Measurements from ENCODE around the gene S100A14.

Gene S100A14

GRCh38 chr1:153648000-153648643 lies 32.0 kb upstream of the S100A14 start:
- no peaks in the 10 kb centered on the region for H3K27me3 ChIP-seq (ENCODE audit: low read depth, low read length)
- H3K9ac ChIP-seq (ENCODE audit: low read length), result no peak overlapping the region
- no peak overlapping the region for H3K27ac ChIP-seq (ENCODE audit: low read length)
- H3K4me1 ChIP-seq (ENCODE audit: low read length), result peaks cover 5% of the 10 kb centered on the region; the same call in 1 of the 2 replicates
- H3K9me3 ChIP-seq (ENCODE audit: insufficient read depth, low read length), result no peaks in the 10 kb centered on the region
- H3K79me2 ChIP-seq (ENCODE audit: low read length), result peaks cover 5% of the 10 kb centered on the region
- H4K20me1 ChIP-seq (ENCODE audit: insufficient read depth, low read length), result peaks cover 3% of the 10 kb centered on the region; the same call in 1 of the 2 replicates
- H3K4me2 ChIP-seq (ENCODE audit: low read length), result no peak overlapping the region
- no peak overlapping the region for H2AFZ ChIP-seq (ENCODE audit: low read depth, low read length)
- peaks cover 46% of the 10 kb centered on the region for H3K36me3 ChIP-seq (replicated peaks; ENCODE audit: low read depth, low read length)
- no peak overlapping the region for H3K4me3 ChIP-seq (ENCODE audit: low read length)
- no peak for TF ChIP-seq EZH2phosphoT487 (IDR thresholded peaks at IDR 0.05; ENCODE audit: low read depth)
- TF ChIP-seq, protein P1, sequence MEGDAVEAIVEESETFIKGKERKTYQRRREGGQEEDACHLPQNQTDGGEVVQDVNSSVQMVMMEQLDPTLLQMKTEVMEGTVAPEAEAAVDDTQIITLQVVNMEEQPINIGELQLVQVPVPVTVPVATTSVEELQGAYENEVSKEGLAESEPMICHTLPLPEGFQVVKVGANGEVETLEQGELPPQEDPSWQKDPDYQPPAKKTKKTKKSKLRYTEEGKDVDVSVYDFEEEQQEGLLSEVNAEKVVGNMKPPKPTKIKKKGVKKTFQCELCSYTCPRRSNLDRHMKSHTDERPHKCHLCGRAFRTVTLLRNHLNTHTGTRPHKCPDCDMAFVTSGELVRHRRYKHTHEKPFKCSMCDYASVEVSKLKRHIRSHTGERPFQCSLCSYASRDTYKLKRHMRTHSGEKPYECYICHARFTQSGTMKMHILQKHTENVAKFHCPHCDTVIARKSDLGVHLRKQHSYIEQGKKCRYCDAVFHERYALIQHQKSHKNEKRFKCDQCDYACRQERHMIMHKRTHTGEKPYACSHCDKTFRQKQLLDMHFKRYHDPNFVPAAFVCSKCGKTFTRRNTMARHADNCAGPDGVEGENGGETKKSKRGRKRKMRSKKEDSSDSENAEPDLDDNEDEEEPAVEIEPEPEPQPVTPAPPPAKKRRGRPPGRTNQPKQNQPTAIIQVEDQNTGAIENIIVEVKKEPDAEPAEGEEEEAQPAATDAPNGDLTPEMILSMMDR (IDR thresholded peaks at IDR 0.05; ENCODE audit: low read depth, low read length), result no peak

DNA sequence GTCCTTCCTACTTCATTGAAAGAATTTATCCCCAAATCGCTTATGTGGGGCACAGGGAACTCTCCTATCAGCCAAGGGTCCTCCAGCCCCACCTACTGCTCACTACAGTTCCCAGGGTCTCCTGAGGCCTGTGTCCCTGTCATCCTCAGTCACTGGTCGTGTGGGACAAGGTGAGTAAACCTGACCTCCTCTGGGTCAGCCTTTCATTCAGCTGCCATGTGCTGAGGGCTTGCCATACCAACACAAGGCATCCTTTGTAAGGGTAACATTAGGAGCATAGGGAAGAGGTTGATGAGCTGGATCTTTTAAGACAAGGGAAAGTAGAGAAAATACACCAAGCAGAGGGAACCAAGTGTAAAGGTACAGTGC lies 31.2 kb upstream of the S100A14 start:
- H3K27ac ChIP-seq (ENCODE audit: low read length), result no peak overlapping the region
- H3K27me3 ChIP-seq (ENCODE audit: low read depth, low read length), result no peaks in the 10 kb centered on the region
- TF ChIP-seq, protein P1 (IDR thresholded peaks at IDR 0.05; ENCODE audit: low read depth, low read length), result no peak
- no peak for TF ChIP-seq EZH2phosphoT487 (IDR thresholded peaks at IDR 0.05; ENCODE audit: low read depth)
- no peaks in the 10 kb centered on the region for H3K9me3 ChIP-seq (ENCODE audit: insufficient read depth, low read length)
- H4K20me1 ChIP-seq (ENCODE audit: insufficient read depth, low read length), result peaks cover 3% of the 10 kb centered on the region; the same call in 1 of the 2 replicates
- peaks cover 54% of the 10 kb centered on the region for H3K36me3 ChIP-seq (replicated peaks; ENCODE audit: low read depth, low read length)
- no peaks in the 10 kb centered on the region for H3K4me1 ChIP-seq (ENCODE audit: low read length)
- H3K79me2 ChIP-seq (ENCODE audit: low read length), result peaks cover 8% of the 10 kb centered on the region
- no peak overlapping the region for H3K4me3 ChIP-seq (ENCODE audit: low read length)
- H3K4me2 ChIP-seq (ENCODE audit: low read length), result no peak overlapping the region
- no peak overlapping the region for H2AFZ ChIP-seq (ENCODE audit: low read depth, low read length)
- no peak overlapping the region for H3K9ac ChIP-seq (ENCODE audit: low read length)

DNA sequence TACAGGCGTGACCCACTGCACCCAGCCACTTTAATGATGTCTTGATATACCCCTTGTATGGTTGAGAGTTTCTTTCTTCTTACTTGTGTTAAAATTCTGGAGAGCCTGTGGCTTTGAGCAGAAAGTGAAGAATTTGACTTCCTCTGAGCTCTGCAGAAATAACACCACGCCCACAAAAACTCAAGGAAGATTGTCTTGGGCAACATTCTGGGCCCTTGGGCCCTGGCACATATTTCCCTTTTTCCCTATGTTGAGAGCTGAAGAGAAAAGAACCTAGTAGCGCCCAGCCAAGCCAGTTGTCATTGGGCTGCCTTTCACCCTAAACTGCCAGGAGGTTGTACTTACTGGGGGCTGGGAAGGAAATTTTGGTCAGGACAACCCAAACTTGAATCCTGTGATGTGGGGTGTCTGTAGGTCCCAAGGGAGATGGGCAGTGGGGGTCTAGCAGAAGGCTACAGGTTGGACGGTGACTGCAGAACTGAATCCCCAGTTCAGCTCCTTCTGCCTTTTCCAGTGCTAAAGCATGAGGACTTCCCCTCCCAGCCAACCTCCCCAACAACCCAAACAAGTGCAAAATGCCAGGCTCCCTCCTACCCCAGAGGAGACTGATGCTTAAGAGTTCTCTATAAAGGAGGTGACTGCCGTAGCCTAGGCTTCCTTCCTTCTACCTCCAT lies 30.7 kb upstream of the S100A14 start:
- no peak for TF ChIP-seq EZH2phosphoT487 (IDR thresholded peaks at IDR 0.05; ENCODE audit: low read depth)
- TF ChIP-seq, protein P1 (IDR thresholded peaks at IDR 0.05; ENCODE audit: low read depth, low read length), result no peak
- Histone ChIP-seq H3K4me2 (ENCODE audit: low read length) (no peak overlapping the region), H3K27ac (ENCODE audit: low read length) (no peak overlapping the region), H2AFZ (ENCODE audit: low read depth, low read length) (no peak overlapping the region), H3K4me1 (ENCODE audit: low read length) (no peaks in the 10 kb centered on the region), H3K4me3 (ENCODE audit: low read length) (no peak overlapping the region), H4K20me1 (ENCODE audit: insufficient read depth, low read length) (peaks cover 3% of the 10 kb centered on the region; the same call in 1 of the 2 replicates), H3K79me2 (ENCODE audit: low read length) (peaks cover 12% of the 10 kb centered on the region), H3K36me3 (replicated peaks; ENCODE audit: low read depth, low read length) (peaks cover 59% of the 10 kb centered on the region), H3K9ac (ENCODE audit: low read length) (no peak overlapping the region), H3K9me3 (ENCODE audit: insufficient read depth, low read length) (no peaks in the 10 kb centered on the region), H3K27me3 (ENCODE audit: low read depth, low read length) (no peaks in the 10 kb centered on the region)

GRCh38 chr1:153643816-153644215 lies 27.7 kb upstream of the S100A14 start:
- Histone ChIP-seq H3K79me2 (ENCODE audit: low read length) (peaks cover 36% of the 10 kb centered on the region), H3K36me3 (replicated peaks; ENCODE audit: low read depth, low read length) (peaks cover 81% of the 10 kb centered on the region), H3K4me3 (ENCODE audit: low read length) (no peak overlapping the region), H3K9me3 (ENCODE audit: insufficient read depth, low read length) (no peaks in the 10 kb centered on the region), H4K20me1 (ENCODE audit: insufficient read depth, low read length) (peaks cover 10% of the 10 kb centered on the region; the same call in 1 of the 2 replicates), H3K4me1 (ENCODE audit: low read length) (no peaks in the 10 kb centered on the region), H3K4me2 (ENCODE audit: low read length) (no peak overlapping the region), H3K27me3 (ENCODE audit: low read depth, low read length) (no peaks in the 10 kb centered on the region), H3K27ac (ENCODE audit: low read length) (no peak overlapping the region), H2AFZ (ENCODE audit: low read depth, low read length) (no peak overlapping the region), H3K9ac (ENCODE audit: low read length) (no peak overlapping the region)
- TF ChIP-seq EZH2phosphoT487 (IDR thresholded peaks at IDR 0.05; ENCODE audit: low read depth), result no peak
- TF ChIP-seq, protein P1 (IDR thresholded peaks at IDR 0.05; ENCODE audit: low read depth, low read length), result no peak
